ENCODE results near the gene CTDSPL2.
"Not testable (repeated sequence)": the region's sequence is repeated elsewhere in the genome, so short reads cannot be mapped to it uniquely, and the experiment has no call there.

The CTDSPL2 gene

GRCh38 chr15:44426975-44427755, at the start of gene CTDSPL2:
Gene CTDSPL2 (plus strand): TSS chr15:44427629. CDS start chr15:44459015, 31,386 bp downstream.
- peak; percentile 97 for DNase-seq

- no peak for DNase-seq
Measured at GRCh38 chr15:44381236-44381635, 46.2 kb upstream of the CTDSPL2 start.

GRCh38 chr15:44385344-44385942, 42.0 kb upstream of the CTDSPL2 start:
- DNase-seq, result no peak

GRCh38 chr15:44394062-44394461, 33.4 kb upstream of the CTDSPL2 start:
- DNase-seq, result no peak

- no peak for DNase-seq
Measured at GRCh38 chr15:44394562-44394961, 32.9 kb upstream of the CTDSPL2 start.

GRCh38 chr15:44397869-44398268, 29.6 kb upstream of the CTDSPL2 start:
- no peak for DNase-seq

GRCh38 chr15:44414001-44414400, 13.4 kb upstream of the CTDSPL2 start:
- peak; percentile 76 for DNase-seq

GRCh38 chr15:44427756-44428724, 611 bp downstream of the CTDSPL2 start:
- DNase-seq, result no peak

GRCh38 chr15:44435893-44436667, 8.7 kb downstream of the CTDSPL2 start:
- no peak for DNase-seq

GRCh38 chr15:44438402-44438801, 11.0 kb downstream of the CTDSPL2 start:
- DNase-seq, result no peak

- DNase-seq, result no peak
Measured at GRCh38 chr15:44441095-44441501, 13.7 kb downstream of the CTDSPL2 start.

GRCh38 chr15:44443515-44443914, 16.1 kb downstream of the CTDSPL2 start:
- no peak for DNase-seq

- no peak for DNase-seq
Measured at GRCh38 chr15:44447772-44448376, 20.4 kb downstream of the CTDSPL2 start.

GRCh38 chr15:44450172-44450571, 22.7 kb downstream of the CTDSPL2 start:
- peak; percentile 34 for DNase-seq

GRCh38 chr15:44453578-44454283, 26.3 kb downstream of the CTDSPL2 start:
- DNase-seq, result not testable (repeated sequence)

- DNase-seq, result no peak
Measured at GRCh38 chr15:44458429-44458828, 31.0 kb downstream of the CTDSPL2 start.

GRCh38 chr15:44468709-44469385, 41.4 kb downstream of the CTDSPL2 start:
- DNase-seq, result peak; percentile 40

- DNase-seq, result no peak
Measured at GRCh38 chr15:44471885-44472455, 44.5 kb downstream of the CTDSPL2 start.

GRCh38 chr15:44479343-44479742, 51.9 kb downstream of the CTDSPL2 start:
- DNase-seq, result no peak

- no peak for DNase-seq
Measured at GRCh38 chr15:44482090-44482489, 54.7 kb downstream of the CTDSPL2 start.
